GM12878 (cell line): ENCODE results near the gene PYGM. TPM values are rescaled to one million over a fixed set of nuclear protein-coding genes. Genes with fewer than 3 reads are reported as not detected.

ENCODE experiments used
- ATAC-seq: fragments of 200-7000 bp; cut with Tn5 transposase; 3 replicates; pipeline ENCODE4 v1.9.1; 2020; ENCODE audit warnings: mild to moderate bottlenecking, moderate library complexity
- BruUV-seq: library from RNA; stranded (reverse); fragments of 400-500 nt; replicated peaks from 2 replicates; lab custom pipeline; 2021; lab: Mats Ljungman, UMichigan
- CTCF ChIA-PET: fragments of 300-600 bp; sonication (Branson Sonifier 250); formaldehyde crosslinking; extraction: SDS; loops from one replicate; lab custom pipeline; 2021; ENCODE audit warnings: inconsistent platforms; lab: Yijun Ruan, JAX
- POLR2A ChIA-PET: fragments of 350-600 bp; formaldehyde crosslinking; extraction: SDS; loops from one replicate; lab custom pipeline; 2021; ENCODE audit warnings: inconsistent platforms; lab: Charles Lee
- RAD21 ChIA-PET: fragments of 300-600 bp; sonication (Branson Sonifier 250); formaldehyde crosslinking; loops from one replicate; lab custom pipeline; 2023; ENCODE audit warnings: antibody characterized with exemption; ENCODE audit not compliant: unreplicated experiment; lab: Charles Lee
- SMC1A ChIA-PET: fragments of 300-600 bp; sonication (Branson Sonifier 250); formaldehyde crosslinking; loops from one replicate; lab custom pipeline; 2023; ENCODE audit not compliant: unreplicated experiment, uncharacterized antibody; lab: Charles Lee
- DNase-seq: peaks from one replicate; pipeline ENCODE4 v3.0.0-alpha.2; 2011; ENCODE audit warnings: low read depth, low spot score
- FAIRE-seq: peaks from 3 replicates; lab custom pipeline; 2011; peaks lifted over from hg19 to GRCh38; lab: Jason Lieb, UNC
- H2AFZ ChIP-seq: 2 replicates; pipeline ENCODE4 v1.6.0; 2011; ENCODE audit warnings: low read depth, low read length, control low read depth; ENCODE audit not compliant: control insufficient read depth
- H3K27ac ChIP-seq: 2 replicates; pipeline ENCODE4 v1.5.1; 2011; ENCODE audit warnings: control low read depth; ENCODE audit not compliant: control insufficient read depth, insufficient read depth
- H3K27me3 ChIP-seq, 2 experiments: replicated peaks in 1 of 2; 2 replicates each; pipeline versions ENCODE4 v1.6.0 to v1.6.1; 2011; ENCODE audit warnings: low read length in 1 of 2; ENCODE audit not compliant: control insufficient read depth in 2 of 2, insufficient read depth in 2 of 2
- H3K36me3 ChIP-seq, 2 experiments: 2 replicates each; pipeline ENCODE4 v1.5.1; 2011; ENCODE audit warnings: low read length in 1 of 2; ENCODE audit not compliant: control insufficient read depth in 2 of 2, insufficient read depth in 2 of 2
- H3K4me1 ChIP-seq: 2 replicates; pipeline ENCODE4 v1.6.1; 2011; ENCODE audit warnings: mild to moderate bottlenecking, low read length, moderate library complexity, mixed read lengths; ENCODE audit not compliant: control insufficient read depth, insufficient read depth
- H3K4me2 ChIP-seq: 2 replicates; pipeline ENCODE4 v1.6.0; 2011; ENCODE audit warnings: control low read depth; ENCODE audit not compliant: control insufficient read depth, insufficient read depth
- H3K4me3 ChIP-seq: fragments of 200-600 bp; sonication (generic); 2 replicates; pipeline ENCODE4 v1.5.1; 2016
- H3K79me2 ChIP-seq: 2 replicates; pipeline ENCODE4 v1.6.0; 2011; ENCODE audit warnings: low read length; ENCODE audit not compliant: control insufficient read depth, insufficient read depth
- H3K9ac ChIP-seq: 2 replicates; pipeline ENCODE4 v1.8.0; 2011; ENCODE audit warnings: low read length, control low read depth, mixed read lengths; ENCODE audit not compliant: control insufficient read depth, insufficient read depth
- H3K9me3 ChIP-seq: replicated peaks from 3 replicates; pipeline ENCODE4 v1.5.1; 2011; ENCODE audit warnings: mild to moderate bottlenecking, low read length; ENCODE audit not compliant: control insufficient read depth, insufficient read depth
- H4K20me1 ChIP-seq: 2 replicates; pipeline ENCODE4 v1.6.0; 2011; ENCODE audit not compliant: control insufficient read depth, insufficient read depth
- BCL3 ChIP-seq: IDR thresholded peaks from 2 replicates; pipeline ENCODE4 v1.6.1; 2011; ENCODE audit warnings: borderline replicate concordance, low read depth, mild to moderate bottlenecking, moderate library complexity, low read length; ENCODE audit not compliant: insufficient read depth, poor library complexity, severe bottlenecking
- CEBPZ ChIP-seq: fragments of 150-350 bp; IDR thresholded peaks from 2 replicates; pipeline ENCODE4 v1.6.1; 2016; ENCODE audit warnings: low read depth, low read length
- EP300 ChIP-seq, 2 experiments: fragments of 150-350 bp in 1 of 2; IDR thresholded peaks; 2 replicates each; pipeline ENCODE4 v1.6.1; 2011 to 2012; ENCODE audit warnings: low read depth in 2 of 2, low read length in 2 of 2, borderline replicate concordance in 1 of 2, improper control_type of control experiment in 1 of 2, inconsistent platforms in 1 of 2; ENCODE audit not compliant: control insufficient read depth in 1 of 2
- ETV6 ChIP-seq, 2 experiments: fragments of 450-650 bp in 1 of 2; IDR thresholded peaks in 1 of 2; conservative IDR thresholded peaks in 1 of 2; 2 replicates each; pipeline ENCODE4 v1.6.1; 2014; ENCODE audit warnings: antibody characterized with exemption in 1 of 2, borderline replicate concordance in 1 of 2, low read depth in 1 of 2, mild to moderate bottlenecking in 1 of 2, moderate library complexity in 1 of 2
- EZH2 ChIP-seq: IDR thresholded peaks from 2 replicates; pipeline ENCODE4 v1.6.1; 2012; ENCODE audit warnings: low read depth, mild to moderate bottlenecking, control low read depth, inconsistent platforms, low read length, borderline replicate concordance; ENCODE audit not compliant: control insufficient read depth
- IKZF2 ChIP-seq, 2 experiments: fragments of 450-650 bp; IDR thresholded peaks; 2 replicates each; pipeline ENCODE4 v1.6.1; 2017; ENCODE audit warnings: mild to moderate bottlenecking in 2 of 2, moderate library complexity in 2 of 2
- IRF4 ChIP-seq: IDR thresholded peaks from 2 replicates; pipeline ENCODE4 v1.6.1; 2011; ENCODE audit warnings: low read depth, low read length
- JUNB ChIP-seq: IDR thresholded peaks from 2 replicates; pipeline ENCODE4 v1.6.1; 2016; ENCODE audit warnings: antibody characterized with exemption, mild to moderate bottlenecking
- MYB ChIP-seq: fragments of 150-350 bp; IDR thresholded peaks from 2 replicates; pipeline ENCODE4 v1.6.1; 2014; ENCODE audit warnings: mild to moderate bottlenecking, low read depth, low read length, borderline replicate concordance
- NFIC ChIP-seq: IDR thresholded peaks from 2 replicates; pipeline ENCODE4 v1.6.1; 2012; ENCODE audit warnings: low read depth, mild to moderate bottlenecking, inconsistent platforms, low read length, moderate library complexity
- NR2F1 ChIP-seq: fragments of 450-650 bp; conservative IDR thresholded peaks from 2 replicates; pipeline ENCODE4 v1.6.1; 2017; ENCODE audit warnings: mild to moderate bottlenecking
- NRF1 ChIP-seq: conservative IDR thresholded peaks from 2 replicates; pipeline ENCODE4 v1.6.1; 2011; ENCODE audit warnings: mild to moderate bottlenecking, low read depth, low read length, improper control_type of control experiment
- PKNOX1 ChIP-seq: fragments of 450-650 bp; IDR thresholded peaks from 2 replicates; pipeline ENCODE4 v1.6.1; 2016; ENCODE audit warnings: mild to moderate bottlenecking
- POLR2A ChIP-seq: IDR thresholded peaks from 2 replicates; pipeline ENCODE4 v1.6.1; 2011; ENCODE audit warnings: low read depth, mild to moderate bottlenecking, low read length
- TARDBP ChIP-seq: IDR thresholded peaks from 2 replicates; pipeline ENCODE4 v1.6.1; 2016; ENCODE audit warnings: borderline replicate concordance
- USF2 ChIP-seq: IDR thresholded peaks from 2 replicates; pipeline ENCODE4 v1.6.1; 2011; ENCODE audit warnings: low read depth, low read length, improper control_type of control experiment, borderline replicate concordance
- YBX1 ChIP-seq: fragments of 450-650 bp; IDR thresholded peaks from 2 replicates; pipeline ENCODE4 v1.6.1; 2016; ENCODE audit warnings: antibody characterized with exemption
- ZNF274 ChIP-seq: IDR thresholded peaks from one replicate; pipeline ENCODE4 v1.8.0; 2011; ENCODE audit not compliant: insufficient read length, insufficient read depth
- WGBS: methylation state at CpG from one replicate; pipeline ENCODE4 v1.1.6; 2016; ENCODE audit warnings: low lambda C conversion rate; ENCODE audit not compliant: insufficient replicate concordance, insufficient coverage; ENCODE audit errors: missing lambda C conversion rate; 5-methylcytosine and 5-hydroxymethylcytosine counted together
- in situ Hi-C: fragments of 300-500 bp; cut with MboI; formaldehyde crosslinking; loops from 9 replicates; pipeline ENCODE4 v1.14.3; 2018; ENCODE audit warnings: mixed read lengths
- intact Hi-C: fragments of 100-400 bp; cut with micrococcal nuclease; formaldehyde crosslinking; loops from one replicate; pipeline ENCODE4 v1.14.2; 2022; ENCODE audit not compliant: unreplicated experiment
- polyA plus RNA-seq, 11 experiments: library from polyadenylated mRNA; depleted of rRNA in 4 of 11; unstranded in 6 of 11; stranded (reverse) in 5 of 11; fragments of >200 nt; fragmentation: Nextera tagmentation in 4 of 11; fragmentation: Illumina TruSeq in 1 of 11; extraction: Ambion mirVana in 4 of 11; extraction: Trizol in 1 of 11; gene quantifications; 1 replicate in 1 of 11; 2 replicates in 10 of 11; pipeline versions ENCODE4 v1.2.1 to v1.2.3, GENCODE V29; 2011 to 2016; ENCODE audit warnings: inconsistent platforms in 2 of 11, missing spikeins in 2 of 11, low read depth in 1 of 11
- total RNA-seq, 4 experiments: library from RNA; depleted of rRNA in 3 of 4; stranded (reverse); fragments of >200 nt in 3 of 4; fragmentation: Illumina TruSeq in 1 of 4; extraction: Trizol in 1 of 4; gene quantifications; 2 replicates each; pipeline versions ENCODE4 v1.2.1 to v1.2.3, GENCODE V29; 2013 to 2021

The PYGM gene
- total and polyA plus RNA-seq, 10 of the 15 experiments (the other 5 are each of a cell fraction or from before 2014, with no cell fraction given): 0.04 to 3.7 (median 0.27) TPM; not detected in 1

GRCh38 chr11:64719406-64719805 is 40.4 kb downstream of the PYGM start:
- ChIA-PET RAD21 (interaction anchor here (1.0 kb wide), 1 partner anchor 31 kb away, joined by 3 read pairs; no protein-coding TSS in a partner anchor), POLR2A (interaction anchor here (0.5 kb wide), 1 partner anchor 40 kb away, joined by 3 read pairs; no protein-coding TSS in a partner anchor), SMC1A (interaction anchor here (1.1 to 1.2 kb wide), 2 partner anchors 14 to 31 kb away, joined by 3 to 5 read pairs; no protein-coding TSS in a partner anchor), CTCF (interaction anchor here (0.8 to 6.7 kb wide), 7 partner anchors 11 to 270 kb away, joined by 3 to 58 read pairs (median 3); no protein-coding TSS in a partner anchor)
- Histone ChIP-seq H3K79me2 (no peaks in the 10 kb centered on the region), H3K4me1 (peaks cover 13% of the 10 kb centered on the region), H3K27ac (no peak overlapping the region), H3K27me3 (peaks cover 3 to 11% of the 10 kb centered on the region in 2 experiments; a peak in 3 of 4 replicates), H3K4me2 (no peak overlapping the region), H3K9me3 (no peaks in the 10 kb centered on the region), H3K4me3 (no peak overlapping the region), H3K9ac (no peak overlapping the region), H3K36me3 (no peaks in the 10 kb centered on the region; a peak in 1 of 4 replicates), H2AFZ (no peak overlapping the region), H4K20me1 (no peaks in the 10 kb centered on the region)
- BruUV-seq: no TSS peak
- intact Hi-C loops: no loop called here
- FAIRE-seq (no peak), DNase-seq (no peak), ATAC-seq (no peak)
- in situ Hi-C loops: no loop called here
- 11% methylated on average over 10 of the region's 10 CpGs for WGBS
- no peak for TF ChIP-seq TARDBP
- no peak for TF ChIP-seq CEBPZ
- no peak for TF ChIP-seq NRF1
- TF ChIP-seq IRF4: no peak
- TF ChIP-seq USF2: no peak
- TF ChIP-seq EZH2: no peak
- TF ChIP-seq EP300 (IDR thresholded peaks at IDR 0.05; ENCODE audit: borderline replicate concordance in 1 of 2, control insufficient read depth in 1 of 2, low read depth in 2 of 2, low read length in 2 of 2): no peak
- TF ChIP-seq NR2F1: no peak
- no peak for TF ChIP-seq BCL3
- no peak for TF ChIP-seq ZNF274
- TF ChIP-seq NFIC: no peak
- TF ChIP-seq YBX1: no peak
- TF ChIP-seq IKZF2 (IDR thresholded peaks at IDR 0.05): no peak
- no peak for TF ChIP-seq MYB
- TF ChIP-seq ETV6 (conservative IDR thresholded peaks at IDR 0.05 in 1 of 2, IDR thresholded peaks at IDR 0.05 in 1 of 2; ENCODE audit: borderline replicate concordance in 1 of 2, low read depth in 1 of 2): no peak
- no peak for TF ChIP-seq PKNOX1
- TF ChIP-seq JUNB: no peak
- no peak for TF ChIP-seq POLR2A
